Measurements from ENCODE around the gene TMCC3. TPM values are rescaled to one million over a fixed set of nuclear protein-coding genes. Genes with fewer than 3 reads are reported as not detected.

TMCC3 gene
- total and polyA plus RNA-seq, 2 experiments from 2014 or later, result 1.4 to 3.6 TPM

DNA sequence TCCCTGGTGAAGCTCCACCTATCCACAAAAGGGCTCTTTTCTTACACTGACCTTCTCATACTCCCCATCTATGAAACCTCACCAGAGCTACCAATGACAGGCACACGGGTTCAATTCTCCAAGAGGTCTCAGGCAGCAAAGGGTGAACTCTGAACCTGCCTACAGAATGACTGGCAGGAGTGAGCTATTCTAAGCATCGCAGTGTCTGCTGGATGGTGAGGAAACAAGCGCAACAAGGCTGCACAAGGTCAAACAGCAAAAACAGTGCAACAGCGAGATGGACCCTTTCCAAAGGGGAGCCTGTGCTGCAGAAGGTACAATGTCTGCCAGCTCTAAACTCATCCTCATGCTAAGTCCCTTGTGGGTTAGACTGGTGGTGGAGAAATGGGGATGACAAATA, 22.0 kb downstream of the TMCC3 start (continued):
- TF ChIP-seq, protein P1, sequence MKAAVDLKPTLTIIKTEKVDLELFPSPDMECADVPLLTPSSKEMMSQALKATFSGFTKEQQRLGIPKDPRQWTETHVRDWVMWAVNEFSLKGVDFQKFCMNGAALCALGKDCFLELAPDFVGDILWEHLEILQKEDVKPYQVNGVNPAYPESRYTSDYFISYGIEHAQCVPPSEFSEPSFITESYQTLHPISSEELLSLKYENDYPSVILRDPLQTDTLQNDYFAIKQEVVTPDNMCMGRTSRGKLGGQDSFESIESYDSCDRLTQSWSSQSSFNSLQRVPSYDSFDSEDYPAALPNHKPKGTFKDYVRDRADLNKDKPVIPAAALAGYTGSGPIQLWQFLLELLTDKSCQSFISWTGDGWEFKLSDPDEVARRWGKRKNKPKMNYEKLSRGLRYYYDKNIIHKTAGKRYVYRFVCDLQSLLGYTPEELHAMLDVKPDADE (IDR thresholded peaks at IDR 0.05), result no peak
- no peak for TF ChIP-seq POLR2AphosphoS5 (IDR thresholded peaks at IDR 0.05; ENCODE audit: low read depth)
- no peak for TF ChIP-seq ZNF462 (CRISPR knock-in tag; IDR thresholded peaks at IDR 0.05)
- TF ChIP-seq CREB1 (CRISPR knock-in tag; IDR thresholded peaks at IDR 0.05; ENCODE audit: low read depth), result no peak
- no peak for TF ChIP-seq STAT1 (IDR thresholded peaks at IDR 0.05; ENCODE audit: unreplicated experiment)
- no peak for TF ChIP-seq NANOG (IDR thresholded peaks at IDR 0.05; ENCODE audit: borderline replicate concordance)

DNA sequence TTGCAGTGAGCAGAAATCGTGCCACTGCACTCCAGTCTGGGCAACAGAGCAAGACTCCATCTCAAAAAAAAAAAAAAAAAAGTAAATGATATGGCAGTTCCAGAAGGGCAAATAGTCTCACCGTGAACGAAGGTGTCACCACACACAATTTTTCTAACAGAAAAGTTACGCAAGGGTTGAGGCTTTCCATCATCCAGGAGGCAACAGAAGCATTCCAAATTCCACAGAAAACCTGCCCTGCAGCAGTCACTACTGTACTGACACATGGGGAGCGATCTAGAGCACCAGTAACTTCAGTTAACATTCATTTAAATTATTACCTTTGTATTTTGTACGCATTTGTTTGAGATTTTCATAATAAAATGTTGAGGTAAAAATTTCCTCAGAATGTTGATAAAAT, 24.8 kb downstream of the TMCC3 start:
- DNase-seq (ENCODE audit: low spot score), result no peak
- no peak overlapping the region for H2AFZ ChIP-seq
- H3K27me3 Mint-ChIP-seq (ENCODE audit: insufficient read depth, low read depth, poor library complexity), result no peaks in the 10 kb centered on the region
- H3K4me1 Mint-ChIP-seq, result no peaks in the 10 kb centered on the region
- no peak overlapping the region for H3K27ac Mint-ChIP-seq
- H3K27me3 ChIP-seq (ENCODE audit: insufficient read depth), result no peaks in the 10 kb centered on the region
- H3K9me2 ChIP-seq (ENCODE audit: insufficient read depth), result no peaks in the 10 kb centered on the region; the same call in 1 of the 2 replicates
- no peaks in the 10 kb centered on the region for H3K4me1 ChIP-seq (ENCODE audit: insufficient read depth)
- no peak overlapping the region for H3K4me3 Mint-ChIP-seq
- H4K20me1 ChIP-seq (replicated peaks; ENCODE audit: insufficient read depth), result no peaks in the 10 kb centered on the region
- H3K27ac ChIP-seq (ENCODE audit: low read depth), result no peak overlapping the region
- H3K4me2 ChIP-seq, result no peak overlapping the region
- TF ChIP-seq STAT1 (IDR thresholded peaks at IDR 0.05; ENCODE audit: unreplicated experiment) (no peak), JUNB (IDR thresholded peaks at IDR 0.05; ENCODE audit: unreplicated experiment) (no peak), ZNF331 (CRISPR knock-in tag; IDR thresholded peaks at IDR 0.05; ENCODE audit: low read depth) (no peak), POLR2AphosphoS5 (IDR thresholded peaks at IDR 0.05; ENCODE audit: low read depth) (no peak), EZH2 (IDR thresholded peaks at IDR 0.05; ENCODE audit: low read depth, unreplicated experiment) (no peak)
- TF ChIP-seq, protein P2, sequence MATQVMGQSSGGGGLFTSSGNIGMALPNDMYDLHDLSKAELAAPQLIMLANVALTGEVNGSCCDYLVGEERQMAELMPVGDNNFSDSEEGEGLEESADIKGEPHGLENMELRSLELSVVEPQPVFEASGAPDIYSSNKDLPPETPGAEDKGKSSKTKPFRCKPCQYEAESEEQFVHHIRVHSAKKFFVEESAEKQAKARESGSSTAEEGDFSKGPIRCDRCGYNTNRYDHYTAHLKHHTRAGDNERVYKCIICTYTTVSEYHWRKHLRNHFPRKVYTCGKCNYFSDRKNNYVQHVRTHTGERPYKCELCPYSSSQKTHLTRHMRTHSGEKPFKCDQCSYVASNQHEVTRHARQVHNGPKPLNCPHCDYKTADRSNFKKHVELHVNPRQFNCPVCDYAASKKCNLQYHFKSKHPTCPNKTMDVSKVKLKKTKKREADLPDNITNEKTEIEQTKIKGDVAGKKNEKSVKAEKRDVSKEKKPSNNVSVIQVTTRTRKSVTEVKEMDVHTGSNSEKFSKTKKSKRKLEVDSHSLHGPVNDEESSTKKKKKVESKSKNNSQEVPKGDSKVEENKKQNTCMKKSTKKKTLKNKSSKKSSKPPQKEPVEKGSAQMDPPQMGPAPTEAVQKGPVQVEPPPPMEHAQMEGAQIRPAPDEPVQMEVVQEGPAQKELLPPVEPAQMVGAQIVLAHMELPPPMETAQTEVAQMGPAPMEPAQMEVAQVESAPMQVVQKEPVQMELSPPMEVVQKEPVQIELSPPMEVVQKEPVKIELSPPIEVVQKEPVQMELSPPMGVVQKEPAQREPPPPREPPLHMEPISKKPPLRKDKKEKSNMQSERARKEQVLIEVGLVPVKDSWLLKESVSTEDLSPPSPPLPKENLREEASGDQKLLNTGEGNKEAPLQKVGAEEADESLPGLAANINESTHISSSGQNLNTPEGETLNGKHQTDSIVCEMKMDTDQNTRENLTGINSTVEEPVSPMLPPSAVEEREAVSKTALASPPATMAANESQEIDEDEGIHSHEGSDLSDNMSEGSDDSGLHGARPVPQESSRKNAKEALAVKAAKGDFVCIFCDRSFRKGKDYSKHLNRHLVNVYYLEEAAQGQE (IDR thresholded peaks at IDR 0.05; ENCODE audit: unreplicated experiment), result no peak
- TF ChIP-seq, protein P1 (IDR thresholded peaks at IDR 0.05), result no peak
- no peaks in the 10 kb centered on the region for H3F3A ChIP-seq (replicated peaks; ENCODE audit: low read depth)
- H3K36me3 Mint-ChIP-seq (ENCODE audit: low read depth), result no peaks in the 10 kb centered on the region
- no peak overlapping the region for H3K4me3 ChIP-seq
- ATAC-seq, result no peak
- H3K79me2 ChIP-seq (replicated peaks; ENCODE audit: insufficient read depth), result no peaks in the 10 kb centered on the region
- no peaks in the 10 kb centered on the region for H3K36me3 ChIP-seq (ENCODE audit: insufficient read depth)
- peaks cover 15% of the 10 kb centered on the region; the same call in 2 of the 3 replicates for H3K9me3 Mint-ChIP-seq

All from GM23338 (cell line).